MCF 10A (cell line): Measurements from ENCODE around the gene ATP8B3. TPM values are rescaled to one million over a fixed set of nuclear protein-coding genes. Genes with fewer than 3 reads are reported as not detected.

Experiments used
- BruUV-seq: library from RNA; stranded (reverse); fragments of 400-500 nt; replicated peaks from 2 replicates; lab custom pipeline; 2021; lab: Mats Ljungman, UMichigan
- CTCF ChIA-PET: fragments of 300-600 bp; sonication (Branson Sonifier 250); formaldehyde crosslinking; extraction: SDS; loops from one replicate; lab custom pipeline; 2021; ENCODE audit warnings: antibody characterized with exemption, inconsistent platforms; lab: Yijun Ruan, JAX
- POLR2A ChIA-PET: fragments of 300-600, 350-650 bp; sonication (Branson Sonifier 250); formaldehyde crosslinking; extraction: SDS; loops from one replicate; lab custom pipeline; 2020; ENCODE audit warnings: antibody characterized with exemption, inconsistent platforms; lab: Yijun Ruan, JAX
- DNase-seq: peaks from one replicate; pipeline ENCODE4 v3.0.0-alpha.2; 2018; ENCODE audit not compliant: unreplicated experiment
- H3K27ac Mint-ChIP-seq: one replicate; pipeline ENCODE4 v1.8.0; 2022; ENCODE audit warnings: mild to moderate bottlenecking, low read depth, mixed read lengths; ENCODE audit not compliant: unreplicated experiment
- H3K27me3 Mint-ChIP-seq: one replicate; pipeline ENCODE4 v1.8.0; 2022; ENCODE audit warnings: mixed read lengths; ENCODE audit not compliant: insufficient read depth, unreplicated experiment
- H3K36me3 Mint-ChIP-seq: one replicate; pipeline ENCODE4 v1.8.0; 2022; ENCODE audit warnings: mild to moderate bottlenecking, moderate library complexity, mixed read lengths; ENCODE audit not compliant: insufficient read depth, unreplicated experiment
- H3K4me1 Mint-ChIP-seq: one replicate; pipeline ENCODE4 v1.8.0; 2022; ENCODE audit warnings: mixed read lengths; ENCODE audit not compliant: insufficient read depth, unreplicated experiment
- H3K4me3 Mint-ChIP-seq: one replicate; pipeline ENCODE4 v1.8.0; 2022; ENCODE audit warnings: mild to moderate bottlenecking, moderate library complexity, mixed read lengths; ENCODE audit not compliant: unreplicated experiment
- H3K9me3 Mint-ChIP-seq: one replicate; pipeline ENCODE4 v1.8.0; 2022; ENCODE audit warnings: mixed read lengths; ENCODE audit not compliant: unreplicated experiment
- intact Hi-C: fragments of 100-400 bp; cut with micrococcal nuclease; formaldehyde crosslinking; loops from 2 replicates; pipeline ENCODE4 v1.14.1; 2022
- total RNA-seq: library from RNA; stranded (reverse); gene quantifications from 2 replicates; pipeline ENCODE4 v1.2.3, GENCODE V29; 2022
- TF ChIP-seq, protein P1 (sequence below): fragments of 200-600 bp; IDR thresholded peaks from one replicate; pipeline ENCODE4 v1.8.0; 2022; ENCODE audit warnings: antibody characterized with exemption, mild to moderate bottlenecking; ENCODE audit not compliant: unreplicated experiment

Gene ATP8B3
- total RNA-seq, 1 experiment from 2014 or later = 9.3 TPM

GRCh38 chr19:1751367-1752008 is 60.6 kb downstream of the ATP8B3 start:
- H3K27me3 Mint-ChIP-seq = peaks cover 31% of the 10 kb centered on the region
- DNase-seq = no peak
- H3K27ac Mint-ChIP-seq = no peak overlapping the region
- H3K4me1 Mint-ChIP-seq = peaks cover 6% of the 10 kb centered on the region
- H3K9me3 Mint-ChIP-seq = no peaks in the 10 kb centered on the region
- CTCF ChIA-PET = interaction anchor here (0.6 to 1.1 kb wide), 2 partner anchors 17 to 32 kb away, joined by 4 to 7 read pairs; no protein-coding TSS in a partner anchor
- no peaks in the 10 kb centered on the region for H3K36me3 Mint-ChIP-seq
- POLR2A ChIA-PET = interaction anchor here (5.1 kb wide), 1 partner anchor 22 kb away, joined by 23 read pairs; no protein-coding TSS in a partner anchor
- no peak overlapping the region for H3K4me3 Mint-ChIP-seq
- no TSS peak for BruUV-seq
- intact Hi-C loops = no loop called here
- TF ChIP-seq, protein P1, sequence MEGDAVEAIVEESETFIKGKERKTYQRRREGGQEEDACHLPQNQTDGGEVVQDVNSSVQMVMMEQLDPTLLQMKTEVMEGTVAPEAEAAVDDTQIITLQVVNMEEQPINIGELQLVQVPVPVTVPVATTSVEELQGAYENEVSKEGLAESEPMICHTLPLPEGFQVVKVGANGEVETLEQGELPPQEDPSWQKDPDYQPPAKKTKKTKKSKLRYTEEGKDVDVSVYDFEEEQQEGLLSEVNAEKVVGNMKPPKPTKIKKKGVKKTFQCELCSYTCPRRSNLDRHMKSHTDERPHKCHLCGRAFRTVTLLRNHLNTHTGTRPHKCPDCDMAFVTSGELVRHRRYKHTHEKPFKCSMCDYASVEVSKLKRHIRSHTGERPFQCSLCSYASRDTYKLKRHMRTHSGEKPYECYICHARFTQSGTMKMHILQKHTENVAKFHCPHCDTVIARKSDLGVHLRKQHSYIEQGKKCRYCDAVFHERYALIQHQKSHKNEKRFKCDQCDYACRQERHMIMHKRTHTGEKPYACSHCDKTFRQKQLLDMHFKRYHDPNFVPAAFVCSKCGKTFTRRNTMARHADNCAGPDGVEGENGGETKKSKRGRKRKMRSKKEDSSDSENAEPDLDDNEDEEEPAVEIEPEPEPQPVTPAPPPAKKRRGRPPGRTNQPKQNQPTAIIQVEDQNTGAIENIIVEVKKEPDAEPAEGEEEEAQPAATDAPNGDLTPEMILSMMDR = no peak

DNA sequence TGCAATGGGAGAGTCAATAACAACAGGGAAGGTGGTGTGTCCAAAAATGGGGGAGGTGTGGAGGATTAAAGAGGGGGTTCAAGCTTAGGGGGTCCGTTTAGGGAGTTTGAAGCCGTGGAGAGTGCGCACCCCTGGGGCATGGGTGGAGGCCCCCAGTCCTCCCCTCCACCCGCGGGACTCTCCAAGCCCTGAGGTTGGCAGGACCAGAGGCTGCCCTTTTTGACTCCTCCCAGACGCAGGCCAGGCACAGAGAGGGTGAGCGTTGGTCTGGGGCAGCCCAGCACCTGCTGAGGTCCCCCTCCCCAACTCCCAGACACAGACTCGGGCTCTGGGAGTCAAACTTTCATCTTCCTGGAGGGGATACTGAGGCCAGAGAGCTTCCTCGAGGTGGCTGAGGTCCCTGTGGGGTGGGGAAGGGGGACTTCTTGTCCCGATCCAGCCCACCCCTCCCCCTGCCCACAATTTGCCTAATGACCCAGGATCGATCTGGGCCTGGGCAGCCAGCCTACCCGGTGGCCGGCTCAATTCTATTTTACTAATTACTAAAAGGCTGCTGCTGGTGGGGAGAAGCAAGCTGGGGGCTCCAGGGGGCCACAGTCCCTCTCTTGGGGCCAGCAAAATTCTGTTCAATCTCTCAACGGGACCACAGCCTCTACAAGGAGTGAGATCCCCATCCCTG is 61.6 kb downstream of the ATP8B3 start:
- H3K4me3 Mint-ChIP-seq = no peak overlapping the region
- intact Hi-C loops = no loop called here
- BruUV-seq = no TSS peak
- TF ChIP-seq, protein P1 = no peak
- peaks cover 3% of the 10 kb centered on the region for H3K4me1 Mint-ChIP-seq
- ChIA-PET POLR2A (interaction anchor here (1.1 to 5.1 kb wide), 2 partner anchors 16 to 23 kb away, joined by 3 to 23 read pairs; no protein-coding TSS in a partner anchor), CTCF (interaction anchor here (0.5 to 1.1 kb wide), 2 partner anchors 18 to 187 kb away, joined by 4 to 7 read pairs; no protein-coding TSS in a partner anchor)
- no peak overlapping the region for H3K27ac Mint-ChIP-seq
- DNase-seq = no peak
- H3K36me3 Mint-ChIP-seq = no peaks in the 10 kb centered on the region
- peaks cover 21% of the 10 kb centered on the region for H3K27me3 Mint-ChIP-seq
- H3K9me3 Mint-ChIP-seq = no peaks in the 10 kb centered on the region

- H3K27ac Mint-ChIP-seq = no peak overlapping the region
- POLR2A ChIA-PET = interaction anchor here (1.0 to 5.1 kb wide), 3 partner anchors 14 to 24 kb away, joined by 3 to 23 read pairs (median 4); no protein-coding TSS in a partner anchor
- H3K36me3 Mint-ChIP-seq = no peaks in the 10 kb centered on the region
- intact Hi-C loops = no loop called here
- H3K9me3 Mint-ChIP-seq = no peaks in the 10 kb centered on the region
- H3K27me3 Mint-ChIP-seq = peaks cover 13% of the 10 kb centered on the region
- H3K4me1 Mint-ChIP-seq = no peaks in the 10 kb centered on the region
- DNase-seq = no peak
- H3K4me3 Mint-ChIP-seq = no peak overlapping the region
- CTCF ChIA-PET = no interaction called here
- no TSS peak for BruUV-seq
- TF ChIP-seq, protein P1 = no peak
These were observed 62.4 kb downstream of the ATP8B3 start for GRCh38 chr19:1749373-1750342.
